Cerebellar nuclear complex (tissue), 1 donor: ENCODE data around the gene ASTN2.

Experiments used
- DNase-seq, 2 experiments: peaks; one replicate each; lab custom pipeline; 2025; lab: John Stamatoyannopoulos, UW

Gene ASTN2

GRCh38 chr9:116387934-116388698 is 1026.7 kb downstream of the ASTN2 start:
- DNase-seq, result no peak

DNA sequence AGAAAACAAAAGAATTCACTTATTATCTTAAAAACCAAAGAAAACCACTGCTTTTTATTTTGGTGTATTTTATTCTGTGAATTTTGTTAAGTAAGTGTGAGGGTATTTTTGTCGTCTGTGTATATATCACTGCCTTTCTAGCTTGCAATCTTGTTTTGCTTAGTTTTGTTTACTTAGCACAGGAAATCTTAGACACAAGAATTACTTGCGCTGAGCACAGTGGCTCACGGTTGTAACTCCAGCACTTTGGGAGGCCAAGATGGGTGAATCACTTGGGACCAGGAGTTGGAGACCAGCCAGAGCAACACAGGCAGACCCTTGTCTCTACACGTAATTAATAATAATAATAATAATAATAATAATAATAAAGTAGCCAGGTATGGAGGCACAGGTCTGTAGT is 1030.9 kb downstream of the ASTN2 start:
- DNase-seq, result no peak

GRCh38 chr9:116383133-116383532 is 1031.7 kb downstream of the ASTN2 start:
- DNase-seq, result no peak

GRCh38 chr9:116382053-116382452 is 1032.8 kb downstream of the ASTN2 start:
- DNase-seq, result no peak

- DNase-seq, result no peak
Measured at GRCh38 chr9:116381350-116381749, 1033.5 kb downstream of the ASTN2 start.

GRCh38 chr9:116380496-116380995 is 1034.3 kb downstream of the ASTN2 start:
- no peak for DNase-seq

DNA sequence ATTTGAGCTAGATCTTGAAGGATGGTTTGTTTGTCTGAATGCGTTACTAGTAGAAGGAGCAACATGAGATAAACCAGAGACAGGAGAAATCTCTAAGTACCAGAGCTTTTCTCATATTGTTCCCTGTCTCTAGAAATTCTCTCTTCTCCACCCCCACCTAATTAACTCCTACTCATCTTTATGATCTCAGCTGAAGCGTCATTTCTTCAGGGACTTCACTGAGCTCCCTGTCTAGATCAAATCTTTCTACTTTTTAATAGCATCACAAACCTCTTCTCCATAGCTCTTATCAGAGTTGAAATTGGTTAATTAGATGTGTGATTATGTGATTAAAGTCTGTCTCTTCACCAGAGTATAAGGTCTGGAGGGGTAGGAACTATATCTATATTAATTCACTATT is 1035.0 kb downstream of the ASTN2 start:
- no peak for DNase-seq

DNA sequence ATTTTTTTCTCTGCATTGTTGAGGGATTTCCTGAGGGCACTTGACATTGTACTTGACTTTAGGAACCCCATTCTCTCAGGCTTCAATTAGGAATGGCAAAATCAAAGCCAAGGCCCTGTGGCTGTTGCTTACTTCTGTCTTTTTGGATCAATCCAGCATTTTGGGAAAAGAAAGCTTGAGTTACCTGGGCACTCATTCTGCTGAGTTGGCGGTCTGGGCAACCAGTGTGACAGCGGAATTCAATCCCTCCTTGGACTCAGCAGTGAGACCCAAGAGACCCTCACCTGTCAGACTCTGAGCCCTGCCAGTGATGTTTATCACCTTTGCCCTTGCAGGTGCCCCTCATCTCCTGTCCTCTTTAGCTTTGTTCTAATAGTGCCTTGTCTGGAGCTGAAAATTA is 1036.0 kb downstream of the ASTN2 start:
- DNase-seq, result no peak

GRCh38 chr9:116377179-116377798 is 1037.6 kb downstream of the ASTN2 start:
- no peak for DNase-seq
